Measurements from ENCODE around the gene CPM.

CPM gene

GRCh38 chr12:68815928-68816800, 116.8 kb downstream of the CPM start:
- Histone ChIP-seq H4K20me1 (ENCODE audit: low read depth, low read length) (peaks cover 27% of the 10 kb centered on the region), H2AFZ (ENCODE audit: low read depth, low read length, severe bottlenecking) (no peak overlapping the region), H3K79me2 (ENCODE audit: insufficient read depth, low read length) (peaks cover 63% of the 10 kb centered on the region), H3F3A (ENCODE audit: insufficient read depth) (peaks cover 17% of the 10 kb centered on the region; the same call in 1 of the 2 replicates), H3K9me2 (replicated peaks; ENCODE audit: insufficient read depth, low read length) (no peaks in the 10 kb centered on the region), H3K4me3 (ENCODE audit: insufficient read depth, low read length, poor library complexity, severe bottlenecking) (no peak overlapping the region), H3K4me2 (ENCODE audit: low read depth, low read length, poor library complexity, severe bottlenecking) (no peak overlapping the region), H3K27me3 (ENCODE audit: low read length) (no peaks in the 10 kb centered on the region), H3K9ac (ENCODE audit: low read length) (no peak overlapping the region), H3K27ac (ENCODE audit: low read depth, low read length) (no peak overlapping the region), H3K36me3 (ENCODE audit: low read length) (peaks cover 66% of the 10 kb centered on the region), H3K9me3 (ENCODE audit: insufficient read depth, low read length) (no peaks in the 10 kb centered on the region)
- TF ChIP-seq EZH2phosphoT487 (conservative IDR thresholded peaks at IDR 0.05; ENCODE audit: low read length), result no peak
- TF ChIP-seq, protein P1, sequence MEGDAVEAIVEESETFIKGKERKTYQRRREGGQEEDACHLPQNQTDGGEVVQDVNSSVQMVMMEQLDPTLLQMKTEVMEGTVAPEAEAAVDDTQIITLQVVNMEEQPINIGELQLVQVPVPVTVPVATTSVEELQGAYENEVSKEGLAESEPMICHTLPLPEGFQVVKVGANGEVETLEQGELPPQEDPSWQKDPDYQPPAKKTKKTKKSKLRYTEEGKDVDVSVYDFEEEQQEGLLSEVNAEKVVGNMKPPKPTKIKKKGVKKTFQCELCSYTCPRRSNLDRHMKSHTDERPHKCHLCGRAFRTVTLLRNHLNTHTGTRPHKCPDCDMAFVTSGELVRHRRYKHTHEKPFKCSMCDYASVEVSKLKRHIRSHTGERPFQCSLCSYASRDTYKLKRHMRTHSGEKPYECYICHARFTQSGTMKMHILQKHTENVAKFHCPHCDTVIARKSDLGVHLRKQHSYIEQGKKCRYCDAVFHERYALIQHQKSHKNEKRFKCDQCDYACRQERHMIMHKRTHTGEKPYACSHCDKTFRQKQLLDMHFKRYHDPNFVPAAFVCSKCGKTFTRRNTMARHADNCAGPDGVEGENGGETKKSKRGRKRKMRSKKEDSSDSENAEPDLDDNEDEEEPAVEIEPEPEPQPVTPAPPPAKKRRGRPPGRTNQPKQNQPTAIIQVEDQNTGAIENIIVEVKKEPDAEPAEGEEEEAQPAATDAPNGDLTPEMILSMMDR (IDR thresholded peaks at IDR 0.05; ENCODE audit: insufficient read depth, low read length, poor library complexity, severe bottlenecking), result no peak

DNA sequence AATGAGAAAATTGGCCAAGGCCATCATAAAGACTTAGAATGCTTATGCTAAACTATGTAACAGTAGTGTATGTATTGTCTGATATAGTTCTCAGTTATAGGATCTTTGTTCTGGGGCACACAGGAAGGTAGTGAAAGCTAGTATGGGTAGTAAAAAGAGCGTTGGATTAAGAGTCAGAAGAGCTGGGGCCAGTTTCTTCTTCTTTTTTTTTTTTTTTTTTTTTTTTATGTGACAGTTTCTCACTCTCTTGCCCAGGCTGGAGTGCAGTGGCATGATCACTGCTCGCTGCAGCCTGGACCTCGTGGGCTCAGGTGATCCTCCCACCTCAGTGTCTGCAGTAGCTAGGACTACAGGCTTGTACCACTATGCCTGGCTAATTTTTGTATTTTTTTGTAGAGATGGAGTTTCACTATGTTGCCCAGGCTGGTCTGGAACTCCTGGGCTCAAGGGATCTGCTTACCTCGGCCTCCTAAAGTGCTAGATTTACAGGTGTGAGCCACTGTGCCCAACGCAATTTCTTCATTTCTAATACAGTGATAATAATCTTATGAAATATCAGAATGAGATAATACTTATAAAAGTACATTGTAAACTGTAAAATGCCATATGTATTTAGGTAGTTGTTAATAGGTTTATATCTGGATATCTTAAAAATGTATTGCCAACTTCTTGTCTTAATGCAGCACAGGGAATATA, 117.6 kb downstream of the CPM start:
- Histone ChIP-seq H3K36me3 (ENCODE audit: low read length) (peaks cover 62% of the 10 kb centered on the region), H3K9me3 (ENCODE audit: insufficient read depth, low read length) (no peaks in the 10 kb centered on the region), H3K27ac (ENCODE audit: low read depth, low read length) (no peak overlapping the region), H2AFZ (ENCODE audit: low read depth, low read length, severe bottlenecking) (no peak overlapping the region), H3K9me2 (replicated peaks; ENCODE audit: insufficient read depth, low read length) (no peaks in the 10 kb centered on the region), H3K79me2 (ENCODE audit: insufficient read depth, low read length) (peaks cover 66% of the 10 kb centered on the region), H3K27me3 (ENCODE audit: low read length) (no peaks in the 10 kb centered on the region), H4K20me1 (ENCODE audit: low read depth, low read length) (peaks cover 27% of the 10 kb centered on the region), H3K9ac (ENCODE audit: low read length) (no peak overlapping the region), H3K4me2 (ENCODE audit: low read depth, low read length, poor library complexity, severe bottlenecking) (no peak overlapping the region), H3F3A (ENCODE audit: insufficient read depth) (peaks cover 13% of the 10 kb centered on the region; the same call in 1 of the 2 replicates), H3K4me3 (ENCODE audit: insufficient read depth, low read length, poor library complexity, severe bottlenecking) (no peak overlapping the region)
- TF ChIP-seq EZH2phosphoT487 (conservative IDR thresholded peaks at IDR 0.05; ENCODE audit: low read length), result no peak
- TF ChIP-seq, protein P1 (IDR thresholded peaks at IDR 0.05; ENCODE audit: insufficient read depth, low read length, poor library complexity, severe bottlenecking), result no peak

DNA sequence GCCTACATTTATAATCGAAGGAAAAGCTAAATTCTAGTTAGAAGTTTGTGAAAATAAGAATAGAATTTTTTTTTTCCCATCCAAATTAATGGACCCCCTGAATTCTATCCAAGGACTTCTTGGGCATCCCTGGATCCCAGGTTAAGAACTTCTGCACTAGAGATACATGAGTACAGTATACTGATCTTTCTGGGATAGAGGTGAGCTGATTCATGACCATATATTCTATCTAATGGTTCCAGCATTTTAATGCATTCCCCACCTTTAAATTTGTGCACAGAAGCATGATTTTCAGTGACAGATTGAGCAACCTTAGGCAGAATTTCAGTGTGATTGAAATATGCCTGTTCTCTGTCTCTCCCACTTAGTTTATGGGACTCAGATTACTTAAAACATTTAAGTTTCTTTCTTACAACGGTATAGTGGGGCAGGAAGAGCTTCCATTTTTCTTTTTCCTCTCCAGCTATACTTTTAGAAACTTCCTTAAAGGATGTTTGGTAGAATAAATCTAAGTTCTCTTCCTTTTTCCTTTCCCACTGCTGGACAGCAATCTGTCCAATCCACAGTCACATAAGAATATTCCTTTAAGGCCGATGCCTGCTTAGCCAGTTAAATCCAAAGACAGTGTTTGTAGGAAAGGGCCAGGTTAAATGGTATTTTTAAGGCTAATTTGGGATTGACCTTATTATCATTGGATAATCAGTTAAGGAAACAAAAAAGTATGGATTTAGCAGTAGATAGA, 118.3 kb downstream of the CPM start:
- Histone ChIP-seq H3K4me3 (ENCODE audit: insufficient read depth, low read length, poor library complexity, severe bottlenecking) (no peak overlapping the region), H3K27me3 (ENCODE audit: low read length) (no peaks in the 10 kb centered on the region), H4K20me1 (ENCODE audit: low read depth, low read length) (peaks cover 22% of the 10 kb centered on the region), H2AFZ (ENCODE audit: low read depth, low read length, severe bottlenecking) (no peak overlapping the region), H3K9ac (ENCODE audit: low read length) (no peak overlapping the region), H3K27ac (ENCODE audit: low read depth, low read length) (no peak overlapping the region), H3K4me2 (ENCODE audit: low read depth, low read length, poor library complexity, severe bottlenecking) (no peak overlapping the region), H3K79me2 (ENCODE audit: insufficient read depth, low read length) (peaks cover 67% of the 10 kb centered on the region), H3K9me3 (ENCODE audit: insufficient read depth, low read length) (no peaks in the 10 kb centered on the region), H3F3A (ENCODE audit: insufficient read depth) (peaks cover 7% of the 10 kb centered on the region; the same call in 1 of the 2 replicates), H3K36me3 (ENCODE audit: low read length) (peaks cover 57% of the 10 kb centered on the region), H3K9me2 (replicated peaks; ENCODE audit: insufficient read depth, low read length) (no peaks in the 10 kb centered on the region)
- TF ChIP-seq, protein P1 (IDR thresholded peaks at IDR 0.05; ENCODE audit: insufficient read depth, low read length, poor library complexity, severe bottlenecking), result no peak
- no peak for TF ChIP-seq EZH2phosphoT487 (conservative IDR thresholded peaks at IDR 0.05; ENCODE audit: low read length)

All from SU-DHL-6 (cell line).